Measurements from ENCODE around the gene E2F1. TPM values are rescaled to one million over a fixed set of nuclear protein-coding genes. Genes with fewer than 3 reads are reported as not detected.

E2F1 gene
- total RNA-seq, 1 donor from 2014 or later = 2.4 TPM

GRCh38 chr20:33660685-33661058 lies 25.5 kb downstream of the E2F1 start:
- intact Hi-C loops (cut with DNase I) = no loop called here
- no peak for TF ChIP-seq CTCF (IDR thresholded peaks at IDR 0.05)
- DNase-seq = no peak

DNA sequence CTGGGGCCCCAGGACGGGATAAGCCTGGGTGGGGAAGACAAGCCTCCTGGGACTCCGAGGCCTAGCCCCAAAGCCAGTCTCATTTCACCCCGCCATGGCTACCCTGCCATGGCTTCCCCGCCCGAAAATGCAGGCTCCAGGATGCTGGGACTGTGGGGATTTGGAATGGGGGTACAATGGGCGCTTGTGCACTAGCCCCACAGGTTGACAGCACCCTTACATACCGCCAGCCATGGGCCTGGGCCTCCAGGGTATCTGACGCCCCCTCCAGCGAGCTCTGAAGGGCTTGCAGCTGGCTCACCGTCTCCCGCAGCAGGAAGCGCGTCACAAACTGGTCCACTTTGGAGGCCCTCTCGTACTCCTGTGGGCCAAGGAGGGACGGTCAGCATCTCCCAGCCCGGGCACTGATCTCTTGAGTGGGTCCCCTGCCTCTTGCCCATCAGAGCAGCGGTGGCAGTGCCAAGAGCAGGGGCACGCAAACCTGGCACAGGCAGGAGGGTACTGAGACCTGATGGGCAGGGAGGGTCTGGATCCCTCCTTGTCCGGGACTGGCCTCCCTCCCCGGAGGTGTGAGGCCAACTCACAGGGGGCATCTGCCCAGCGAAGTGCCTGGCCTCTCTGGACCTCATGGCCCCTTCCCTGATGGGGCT lies 26.0 kb downstream of the E2F1 start:
- H3K36me3 ChIP-seq = peaks cover 21% of the 10 kb centered on the region
- no peak for TF ChIP-seq CTCF (IDR thresholded peaks at IDR 0.05)
- H3K27me3 ChIP-seq = no peaks in the 10 kb centered on the region
- H3K4me1 ChIP-seq = peaks cover 8% of the 10 kb centered on the region
- intact Hi-C loops (cut with DNase I) = no loop called here
- ATAC-seq (no peak), DNase-seq (no peak)
- H3K27ac ChIP-seq = no peak overlapping the region
- H3K9me3 ChIP-seq = no peaks in the 10 kb centered on the region
- H3K4me3 ChIP-seq = no peak overlapping the region

More at GRCh38 chr20:33660685-33661058, 25.5 kb downstream of the E2F1 start:
- no peak for ATAC-seq
- no peak overlapping the region for H3K27ac ChIP-seq
- H3K36me3 ChIP-seq = peaks cover 21% of the 10 kb centered on the region
- H3K27me3 ChIP-seq = no peaks in the 10 kb centered on the region
- H3K9me3 ChIP-seq = no peaks in the 10 kb centered on the region
- H3K4me3 ChIP-seq = no peak overlapping the region
- peaks cover 12% of the 10 kb centered on the region for H3K4me1 ChIP-seq

- no peak overlapping the region for H3K4me3 ChIP-seq
- ATAC-seq (no peak), DNase-seq (no peak)
- H3K4me1 ChIP-seq = peaks cover 5% of the 10 kb centered on the region
- no peaks in the 10 kb centered on the region for H3K27me3 ChIP-seq
- H3K36me3 ChIP-seq = peaks cover 21% of the 10 kb centered on the region
- TF ChIP-seq CTCF (IDR thresholded peaks at IDR 0.05) = no peak
- no peak overlapping the region for H3K27ac ChIP-seq
- no peaks in the 10 kb centered on the region for H3K9me3 ChIP-seq
- intact Hi-C loops (cut with DNase I) = loop anchor here (10.0 kb wide), 1 partner anchor 205 kb away; no protein-coding TSS in a partner anchor
These were observed 26.7 kb downstream of the E2F1 start for GRCh38 chr20:33659341-33660034.

- no peak for ATAC-seq
- no peaks in the 10 kb centered on the region for H3K4me1 ChIP-seq
- DNase-seq = no peak
- intact Hi-C loops (cut with DNase I) = loop anchor here (10.0 kb wide), 1 partner anchor 204 kb away; no protein-coding TSS in a partner anchor
- no peak overlapping the region for H3K4me3 ChIP-seq
- H3K9me3 ChIP-seq = no peaks in the 10 kb centered on the region
- no peaks in the 10 kb centered on the region for H3K27me3 ChIP-seq
- no peak overlapping the region for H3K27ac ChIP-seq
- no peak for TF ChIP-seq CTCF (IDR thresholded peaks at IDR 0.05)
- peaks cover 21% of the 10 kb centered on the region for H3K36me3 ChIP-seq
These were observed 27.3 kb downstream of the E2F1 start for GRCh38 chr20:33658929-33659328.

DNA sequence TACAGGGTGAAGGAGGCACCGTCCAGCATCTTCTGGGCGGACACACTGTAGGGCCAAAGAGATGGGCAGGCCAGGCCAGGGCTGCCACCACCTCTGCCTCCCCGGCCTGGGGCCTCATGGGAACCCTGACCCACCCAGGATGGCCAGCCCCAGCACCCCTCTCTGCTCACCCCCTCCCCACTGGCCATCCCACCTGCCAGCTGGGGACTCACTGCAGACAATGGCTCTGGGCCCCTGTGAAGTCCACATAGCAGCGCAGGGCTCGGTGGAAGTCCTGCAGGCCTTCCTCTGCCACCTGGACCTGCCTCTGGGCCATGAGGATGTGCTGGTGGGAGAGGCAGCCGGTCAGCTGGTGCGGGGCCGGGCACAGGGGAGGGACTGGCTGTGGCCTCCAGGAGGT lies 27.7 kb downstream of the E2F1 start:
- Histone ChIP-seq H3K4me3 (no peak overlapping the region), H3K36me3 (peaks cover 21% of the 10 kb centered on the region), H3K27me3 (no peaks in the 10 kb centered on the region), H3K4me1 (no peaks in the 10 kb centered on the region), H3K27ac (no peak overlapping the region), H3K9me3 (no peaks in the 10 kb centered on the region)
- TF ChIP-seq CTCF (IDR thresholded peaks at IDR 0.05) = no peak
- ATAC-seq (no peak), DNase-seq (no peak)
- intact Hi-C loops (cut with DNase I) = loop anchor here (10.0 kb wide), 1 partner anchor 204 kb away; no protein-coding TSS in a partner anchor
